ENCODE results near the gene CEACAM6. TPM values are rescaled to one million over a fixed set of nuclear protein-coding genes. Genes with fewer than 3 reads are reported as not detected.
A peak's percentile ranks its signal among the peaks of the same experiment; 100 is the strongest.

Gene CEACAM6
- total RNA-seq, 2 experiments from 2014 or later, result not detected

GRCh38 chr19:41720103-41720502 is 35.2 kb upstream of the CEACAM6 start:
- no peak for ATAC-seq
- Mint-ChIP-seq H3K9me3 (ENCODE audit: low read depth) (no peaks in the 10 kb centered on the region), H3K27ac (no peak overlapping the region), H3K27me3 (peaks cover 27% of the 10 kb centered on the region), H3K4me3 (no peak overlapping the region), H3K4me1 (no peaks in the 10 kb centered on the region), H3K36me3 (ENCODE audit: low read depth) (no peaks in the 10 kb centered on the region)
- ChIA-PET CTCF (interaction anchor here (1.0 kb wide), 1 partner anchor 150 kb away, joined by 3 read pairs; no protein-coding TSS in a partner anchor), POLR2A (no interaction called here)
- no peak for DNase-seq
- intact Hi-C loops (cut with DNase I, micrococcal nuclease), result no loop called here

DNA sequence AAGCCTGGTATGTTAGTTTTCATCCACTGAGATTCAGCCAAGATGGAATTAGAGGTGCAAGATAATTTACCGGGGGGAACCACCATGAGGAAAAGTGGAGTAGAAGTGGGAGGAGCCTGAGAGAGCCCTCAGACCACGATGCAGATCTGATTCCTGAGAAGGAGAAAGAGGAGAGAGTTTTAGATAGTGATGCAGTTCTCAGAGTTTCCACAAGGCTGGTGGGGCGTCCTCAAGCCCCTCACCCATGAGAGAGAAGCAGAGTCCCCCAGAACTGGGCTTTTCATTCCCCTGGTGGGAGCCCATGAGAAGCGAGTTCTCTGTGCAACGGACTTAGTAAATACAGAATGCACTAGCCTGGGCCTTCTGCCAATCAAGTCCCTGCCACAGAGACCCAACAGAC is 28.8 kb upstream of the CEACAM6 start:
- Mint-ChIP-seq H3K36me3 (ENCODE audit: low read depth) (no peaks in the 10 kb centered on the region), H3K4me3 (no peak overlapping the region), H3K27ac (no peak overlapping the region), H3K9me3 (ENCODE audit: low read depth) (no peaks in the 10 kb centered on the region), H3K27me3 (peaks cover 43% of the 10 kb centered on the region), H3K4me1 (no peaks in the 10 kb centered on the region)
- ChIA-PET CTCF (interaction anchor here (1.6 to 3.8 kb wide), 2 partner anchors 17 to 20 kb away, joined by 8 to 11 read pairs; no protein-coding TSS in a partner anchor), POLR2A (no interaction called here)
- no peak for DNase-seq
- ATAC-seq, result no peak
- intact Hi-C loops (cut with DNase I, micrococcal nuclease), result no loop called here

GRCh38 chr19:41734156-41734555 is 21.2 kb upstream of the CEACAM6 start:
- H3K36me3 Mint-ChIP-seq (ENCODE audit: low read depth), result no peaks in the 10 kb centered on the region
- H3K27ac Mint-ChIP-seq, result no peak overlapping the region
- H3K27me3 Mint-ChIP-seq, result peaks cover 51% of the 10 kb centered on the region
- CTCF ChIA-PET, result interaction anchor here (0.6 to 5.1 kb wide), 2 partner anchors 9 to 19 kb away, joined by 3 to 28 read pairs; partner anchors contain the start of gene CEACAM6
- H3K9me3 Mint-ChIP-seq (ENCODE audit: low read depth), result no peaks in the 10 kb centered on the region
- DNase-seq, result no peak
- H3K4me3 Mint-ChIP-seq, result no peak overlapping the region
- peaks cover 9% of the 10 kb centered on the region for H3K4me1 Mint-ChIP-seq
- no peak for ATAC-seq
- intact Hi-C loops (cut with DNase I, micrococcal nuclease), result no loop called here
- POLR2A ChIA-PET, result no interaction called here

DNA sequence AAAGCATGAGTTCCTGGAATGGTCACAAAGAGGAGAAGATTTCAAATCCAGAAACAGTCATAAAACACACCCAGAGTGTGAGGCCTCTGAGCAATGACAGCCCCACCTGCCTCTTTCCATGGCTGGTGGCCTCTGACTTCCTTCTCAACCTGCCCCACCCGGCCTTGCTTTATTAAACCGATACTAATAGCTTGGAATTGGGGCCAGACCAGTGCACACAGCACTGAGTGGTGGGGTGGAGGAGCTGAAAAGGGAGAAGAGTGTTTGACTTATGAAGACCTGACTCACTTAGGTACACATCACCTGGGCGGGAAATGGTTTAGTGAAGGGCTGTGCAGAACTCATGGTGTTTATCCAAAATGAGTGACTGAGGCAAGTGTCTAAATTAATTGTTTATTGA is 20.7 kb upstream of the CEACAM6 start:
- Mint-ChIP-seq H3K4me3 (no peak overlapping the region), H3K27me3 (peaks cover 53% of the 10 kb centered on the region), H3K36me3 (ENCODE audit: low read depth) (no peaks in the 10 kb centered on the region), H3K9me3 (ENCODE audit: low read depth) (no peaks in the 10 kb centered on the region), H3K27ac (no peak overlapping the region), H3K4me1 (peaks cover 9% of the 10 kb centered on the region)
- ChIA-PET POLR2A (interaction anchor here (0.6 kb wide), 1 partner anchor 472 kb away, joined by 6 read pairs; no protein-coding TSS in a partner anchor), CTCF (interaction anchor here (0.6 to 5.1 kb wide), 2 partner anchors 19 to 57 kb away, joined by 3 to 28 read pairs; partner anchors contain the start of gene CEACAM6)
- intact Hi-C loops (cut with DNase I, micrococcal nuclease), result no loop called here
- DNase-seq (no peak), ATAC-seq (no peak)

- Mint-ChIP-seq H3K4me3 (no peak overlapping the region), H3K36me3 (ENCODE audit: low read depth) (no peaks in the 10 kb centered on the region), H3K27ac (no peak overlapping the region), H3K9me3 (ENCODE audit: low read depth) (no peaks in the 10 kb centered on the region), H3K4me1 (peaks cover 13% of the 10 kb centered on the region), H3K27me3 (peaks cover 55% of the 10 kb centered on the region)
- ChIA-PET CTCF (interaction anchor here (0.6 to 5.1 kb wide), 3 partner anchors 18 to 56 kb away, joined by 3 to 28 read pairs (median 4); partner anchors contain the start of gene CEACAM6), POLR2A (interaction anchor here (0.6 kb wide), 1 partner anchor 472 kb away, joined by 6 read pairs; no protein-coding TSS in a partner anchor)
- DNase-seq (no peak), ATAC-seq (no peak)
- intact Hi-C loops (cut with DNase I, micrococcal nuclease), result no loop called here
Observed at GRCh38 chr19:41735071-41735600, 20.2 kb upstream of the CEACAM6 start.

DNA sequence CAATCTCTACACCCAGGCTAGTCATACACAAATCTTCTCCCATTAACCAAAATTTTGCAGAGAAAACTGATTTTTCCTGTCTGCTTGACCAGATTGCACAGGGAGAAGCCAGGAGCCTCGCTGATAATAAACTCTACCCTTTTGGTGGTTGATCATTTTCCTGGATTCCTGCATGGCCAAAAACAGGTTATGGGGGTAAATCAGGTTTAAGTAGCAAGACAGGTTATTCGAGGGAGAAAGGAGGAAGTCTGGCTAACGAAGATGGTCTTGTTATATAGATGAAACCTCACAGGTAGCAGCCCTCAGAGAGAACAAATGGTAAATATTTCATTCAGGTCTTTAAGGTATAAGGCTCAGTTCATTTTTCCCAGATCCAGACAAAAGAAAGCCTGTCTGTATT is 16.0 kb upstream of the CEACAM6 start:
- ATAC-seq (no peak), DNase-seq (no peak)
- H3K27ac Mint-ChIP-seq, result no peak overlapping the region
- no peaks in the 10 kb centered on the region for H3K36me3 Mint-ChIP-seq (ENCODE audit: low read depth)
- peaks cover 30% of the 10 kb centered on the region for H3K4me1 Mint-ChIP-seq
- peaks cover 36% of the 10 kb centered on the region for H3K27me3 Mint-ChIP-seq
- no peak overlapping the region for H3K4me3 Mint-ChIP-seq
- CTCF ChIA-PET, result interaction anchor here (0.8 to 4.1 kb wide), 6 partner anchors 13 to 98 kb away, joined by 4 to 30 read pairs (median 6); no protein-coding TSS in a partner anchor
- H3K9me3 Mint-ChIP-seq (ENCODE audit: low read depth), result no peaks in the 10 kb centered on the region
- POLR2A ChIA-PET, result no interaction called here
- intact Hi-C loops (cut with DNase I, micrococcal nuclease), result no loop called here

DNA sequence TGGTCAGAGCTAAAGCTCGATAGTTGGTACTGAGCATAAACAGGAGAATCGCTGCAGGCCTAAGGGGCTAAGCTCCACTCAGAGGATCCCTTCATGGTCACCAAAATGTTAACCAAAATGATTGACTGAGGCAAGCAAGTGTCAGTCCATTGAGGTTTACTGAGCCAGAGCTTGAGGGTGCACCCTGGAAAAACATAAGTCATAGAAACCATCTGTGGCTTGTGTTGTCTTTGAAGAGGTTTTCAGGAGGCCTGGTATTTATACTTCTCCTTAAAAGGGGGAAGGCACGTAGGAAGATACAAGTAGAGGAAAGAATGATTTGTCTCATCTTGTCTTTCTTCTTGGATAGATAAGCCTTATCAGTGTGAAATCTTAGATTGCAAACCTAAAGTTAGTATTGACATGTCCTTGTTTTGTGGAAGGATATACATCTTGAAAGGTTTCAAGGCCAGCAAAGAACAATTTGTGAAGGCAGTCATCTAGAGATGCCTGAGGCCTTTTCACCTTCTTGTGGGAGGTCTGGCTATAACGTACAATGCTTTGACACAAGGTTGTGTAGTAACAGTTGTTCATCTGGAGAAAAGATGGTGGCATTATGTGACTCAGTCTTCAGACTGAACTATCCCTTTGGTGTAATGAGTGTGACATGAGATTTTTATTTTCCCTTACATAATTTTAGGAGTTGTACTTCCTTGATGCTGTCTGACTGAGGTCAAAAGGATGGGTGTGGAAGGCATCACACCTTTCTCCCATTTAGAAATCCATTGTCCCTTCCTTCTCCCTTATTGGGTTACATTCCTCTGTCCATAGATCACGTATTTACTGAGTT is 14.7 kb upstream of the CEACAM6 start:
- POLR2A ChIA-PET, result no interaction called here

DNA sequence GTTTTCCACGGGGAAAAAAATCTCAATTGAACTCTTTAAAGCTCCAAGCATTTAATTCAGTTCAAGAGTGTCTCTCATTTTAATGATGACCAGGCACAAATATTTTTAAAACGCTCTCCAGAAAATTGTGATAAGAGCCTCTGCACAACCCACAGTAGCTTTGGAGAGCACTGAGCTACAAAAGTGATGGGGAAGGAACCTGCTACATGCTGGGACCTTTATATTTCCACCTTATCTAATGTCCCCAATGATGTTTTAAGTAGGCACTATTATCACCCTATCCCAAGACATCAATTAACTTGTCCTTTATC is 14.1 kb upstream of the CEACAM6 start:
- H3K4me3 Mint-ChIP-seq, result no peak overlapping the region
- H3K9me3 Mint-ChIP-seq (ENCODE audit: low read depth), result no peaks in the 10 kb centered on the region
- peaks cover 21% of the 10 kb centered on the region for H3K4me1 Mint-ChIP-seq
- intact Hi-C loops (cut with DNase I, micrococcal nuclease), result no loop called here
- peaks cover 43% of the 10 kb centered on the region for H3K27me3 Mint-ChIP-seq
- CTCF ChIA-PET, result interaction anchor here (0.9 to 4.1 kb wide), 5 partner anchors 12 to 99 kb away, joined by 3 to 30 read pairs (median 3); no protein-coding TSS in a partner anchor
- no peaks in the 10 kb centered on the region for H3K36me3 Mint-ChIP-seq (ENCODE audit: low read depth)
- H3K27ac Mint-ChIP-seq, result no peak overlapping the region
- POLR2A ChIA-PET, result no interaction called here
- ATAC-seq, result no peak
- DNase-seq, result no peak

More for the DNA sequence above, 14.7 kb upstream of the CEACAM6 start:
- no peak overlapping the region for H3K27ac Mint-ChIP-seq
- DNase-seq (peak; percentile 37), ATAC-seq (peak; percentile 91)
- H3K36me3 Mint-ChIP-seq (ENCODE audit: low read depth), result no peaks in the 10 kb centered on the region
- intact Hi-C loops (cut with DNase I, micrococcal nuclease), result loop anchor here in 1 of 2 experiments (1.0 kb wide), 2 partner anchors 34 to 205 kb away; no protein-coding TSS in a partner anchor
- H3K4me3 Mint-ChIP-seq, result no peak overlapping the region
- peaks cover 21% of the 10 kb centered on the region for H3K4me1 Mint-ChIP-seq
- H3K27me3 Mint-ChIP-seq, result peaks cover 42% of the 10 kb centered on the region
- H3K9me3 Mint-ChIP-seq (ENCODE audit: low read depth), result no peaks in the 10 kb centered on the region
- CTCF ChIA-PET, result interaction anchor here (0.7 to 4.1 kb wide), 12 partner anchors 10 to 262 kb away, joined by 3 to 30 read pairs (median 4); no protein-coding TSS in a partner anchor

DNA sequence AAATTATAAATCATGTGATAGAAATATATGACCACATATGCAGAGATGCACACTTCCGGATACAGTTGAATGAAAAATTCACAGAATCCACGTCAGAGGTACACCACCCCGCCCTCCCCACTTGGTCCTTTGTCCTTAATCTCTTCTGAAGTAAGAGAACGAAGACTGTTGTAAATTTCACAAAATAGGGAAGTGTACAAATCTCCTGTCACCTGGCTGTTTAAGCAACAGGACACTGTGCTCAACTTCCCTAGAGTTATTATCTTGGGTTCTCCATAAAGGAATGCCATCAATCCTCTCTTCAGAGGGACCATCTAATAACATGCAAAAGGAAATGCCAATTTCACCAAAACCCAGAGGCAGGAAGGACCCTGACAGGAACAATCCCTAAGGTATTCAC is 10.5 kb upstream of the CEACAM6 start:
- CTCF ChIA-PET, result interaction anchor here (0.8 to 2.7 kb wide), 3 partner anchors 14 to 40 kb away, joined by 4 to 25 read pairs (median 7); no protein-coding TSS in a partner anchor
- POLR2A ChIA-PET, result no interaction called here
- ATAC-seq (no peak), DNase-seq (no peak)
- no peak overlapping the region for H3K27ac Mint-ChIP-seq
- peaks cover 57% of the 10 kb centered on the region for H3K27me3 Mint-ChIP-seq
- H3K4me3 Mint-ChIP-seq, result no peak overlapping the region
- H3K9me3 Mint-ChIP-seq (ENCODE audit: low read depth), result no peaks in the 10 kb centered on the region
- H3K4me1 Mint-ChIP-seq, result peaks cover 19% of the 10 kb centered on the region
- intact Hi-C loops (cut with DNase I, micrococcal nuclease), result loop anchor here (5.0 kb wide), 1 partner anchor 103 kb away; no protein-coding TSS in a partner anchor
- H3K36me3 Mint-ChIP-seq (ENCODE audit: low read depth), result no peaks in the 10 kb centered on the region

DNA sequence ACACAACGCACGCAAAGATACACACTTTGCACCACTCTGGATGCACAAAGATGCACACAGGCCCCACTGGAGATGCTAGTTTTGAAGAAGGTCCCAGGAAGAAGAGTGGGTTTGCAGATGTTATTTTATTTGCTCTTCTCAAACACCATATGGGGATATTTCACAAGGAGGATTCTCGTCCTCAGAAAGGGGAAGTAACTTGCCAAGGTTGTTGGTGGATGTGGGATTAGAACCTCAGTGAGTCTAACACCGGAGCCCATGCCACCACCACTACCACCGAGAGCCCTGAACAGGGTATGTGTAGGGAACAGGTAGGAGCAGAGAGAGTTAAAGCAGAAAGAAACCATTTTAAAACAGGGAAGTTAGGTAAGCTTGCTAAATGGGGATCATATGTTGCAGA is 9.6 kb upstream of the CEACAM6 start:
- peaks cover 58% of the 10 kb centered on the region for H3K27me3 Mint-ChIP-seq
- peaks cover 10% of the 10 kb centered on the region for H3K4me1 Mint-ChIP-seq
- ATAC-seq (no peak), DNase-seq (no peak)
- H3K9me3 Mint-ChIP-seq (ENCODE audit: low read depth), result no peaks in the 10 kb centered on the region
- H3K27ac Mint-ChIP-seq, result no peak overlapping the region
- intact Hi-C loops (cut with DNase I, micrococcal nuclease), result loop anchor here (1.0 to 5.0 kb wide), 2 partner anchors 39 to 103 kb away; no protein-coding TSS in a partner anchor
- H3K36me3 Mint-ChIP-seq (ENCODE audit: low read depth), result no peaks in the 10 kb centered on the region
- CTCF ChIA-PET, result interaction anchor here (0.6 to 3.2 kb wide), 14 partner anchors 13 to 175 kb away, joined by 3 to 25 read pairs (median 4); no protein-coding TSS in a partner anchor
- POLR2A ChIA-PET, result no interaction called here
- no peak overlapping the region for H3K4me3 Mint-ChIP-seq

DNA sequence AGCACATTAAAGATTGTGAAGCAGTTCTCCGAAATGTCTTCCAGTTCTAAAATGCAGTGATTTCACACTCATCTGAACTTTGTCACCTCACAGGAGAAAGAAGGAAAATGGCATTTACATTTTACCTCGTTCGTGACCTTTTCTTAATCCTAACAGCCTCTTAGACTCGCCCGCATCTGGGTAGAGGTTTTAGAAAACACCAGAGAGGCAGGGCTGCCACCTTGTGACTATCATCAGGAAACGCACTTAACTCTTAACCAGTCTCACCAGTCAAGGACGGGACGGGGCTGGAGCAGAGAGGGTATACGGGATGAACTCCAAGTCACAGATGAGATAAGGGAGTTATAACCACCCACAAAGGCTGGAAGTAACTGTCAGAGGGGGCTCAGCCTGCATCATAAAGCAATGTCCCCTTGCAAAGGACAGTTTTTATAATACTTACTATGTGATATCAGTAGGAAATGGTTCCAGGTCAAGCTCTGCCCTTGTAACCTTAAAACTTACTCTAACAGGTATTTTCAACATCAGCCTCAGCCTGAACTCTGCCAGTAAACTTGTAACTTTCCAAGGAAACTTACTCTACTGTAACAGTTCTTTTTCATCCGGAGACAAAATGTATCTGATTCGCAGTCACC is 8.6 kb upstream of the CEACAM6 start:
- no peaks in the 10 kb centered on the region for H3K36me3 Mint-ChIP-seq (ENCODE audit: low read depth)

More for the DNA sequence above, 8.6 kb upstream of the CEACAM6 start:
- no peaks in the 10 kb centered on the region for H3K9me3 Mint-ChIP-seq (ENCODE audit: low read depth)
- ChIA-PET CTCF (interaction anchor here (0.7 to 3.2 kb wide), 13 partner anchors 15 to 176 kb away, joined by 3 to 25 read pairs (median 4); no protein-coding TSS in a partner anchor), POLR2A (no interaction called here)
- H3K27me3 Mint-ChIP-seq, result peaks cover 62% of the 10 kb centered on the region
- H3K4me3 Mint-ChIP-seq, result no peak overlapping the region
- ATAC-seq, result peak; percentile 95
- intact Hi-C loops (cut with DNase I, micrococcal nuclease), result loop anchor here (1.0 to 5.0 kb wide), 2 partner anchors 40 to 104 kb away; no protein-coding TSS in a partner anchor
- H3K4me1 Mint-ChIP-seq, result peaks cover under 1% of the 10 kb centered on the region
- DNase-seq, result peak; percentile 75
- H3K27ac Mint-ChIP-seq, result no peak overlapping the region

All from activated CD4-positive, alpha-beta T cell treated with anti-CD3 and anti-CD28 coated beads for 36 hours (primary cell).